Neural cell (in vitro differentiated cells): ENCODE results near the gene CPEB4. TPM values are rescaled to one million over a fixed set of nuclear protein-coding genes. Genes with fewer than 3 reads are reported as not detected.

Experiments
- H2AFZ ChIP-seq: fragments of 200-600, 300-800 bp; sonication (generic), shearing (Covaris generic); 2 replicates; pipeline ENCODE4 v1.6.0; 2014; ENCODE audit warnings: low read depth, mild to moderate bottlenecking, antibody characterized with exemption, low read length, moderate library complexity
- H3F3A ChIP-seq: fragments of 200-600 bp; shearing (Covaris generic); 2 replicates; pipeline ENCODE4 v1.6.1; 2016; ENCODE audit warnings: mild to moderate bottlenecking, moderate library complexity, mixed read lengths, antibody characterized with exemption, low read length; ENCODE audit not compliant: insufficient read depth, poor library complexity, severe bottlenecking
- H3K27ac ChIP-seq: fragments of 200-600, 300-800 bp; sonication (generic), shearing (Covaris generic); 2 replicates; pipeline ENCODE4 v1.5.1; 2014; ENCODE audit warnings: mild to moderate bottlenecking, low read length, moderate library complexity
- H3K27me3 ChIP-seq: fragments of 300-800, 200-600 bp; sonication (generic), shearing (Covaris generic); 2 replicates; pipeline ENCODE4 v1.6.0; 2014; ENCODE audit warnings: mild to moderate bottlenecking, low read depth, low read length, moderate library complexity; ENCODE audit not compliant: insufficient read depth
- H3K36me3 ChIP-seq: fragments of 300-800, 200-600 bp; sonication (generic), shearing (Covaris generic); 2 replicates; pipeline ENCODE4 v1.5.1; 2014; ENCODE audit warnings: mild to moderate bottlenecking, antibody characterized with exemption, low read length, moderate library complexity; ENCODE audit not compliant: insufficient read depth
- H3K4me2 ChIP-seq: fragments of 300-800, 200-600 bp; sonication (generic), shearing (Covaris generic); 2 replicates; pipeline ENCODE4 v1.6.0; 2014; ENCODE audit warnings: mild to moderate bottlenecking, low read length
- H3K4me3 ChIP-seq: fragments of 300-800, 200-600 bp; sonication (generic), shearing (Covaris generic); 2 replicates; pipeline ENCODE4 v1.5.1; 2014; ENCODE audit warnings: mild to moderate bottlenecking, low read length, moderate library complexity
- H3K79me2 ChIP-seq: fragments of 200-600 bp; shearing (Covaris generic); replicated peaks from 2 replicates; pipeline ENCODE4 v1.6.0; 2014; ENCODE audit warnings: mild to moderate bottlenecking, low read length, moderate library complexity; ENCODE audit not compliant: insufficient read depth
- H3K9ac ChIP-seq: fragments of 300-800, 200-600 bp; sonication (generic), shearing (Covaris generic); 2 replicates; pipeline ENCODE4 v1.6.1; 2016; ENCODE audit warnings: mild to moderate bottlenecking, low read length, mixed read lengths
- H3K9me2 ChIP-seq: fragments of 200-600 bp; shearing (Covaris generic); 2 replicates; pipeline ENCODE4 v1.6.1; 2016; ENCODE audit warnings: mild to moderate bottlenecking, low read length, mixed read lengths; ENCODE audit not compliant: insufficient read depth
- H3K9me3 ChIP-seq: fragments of 200-600, 300-800 bp; sonication (generic), shearing (Covaris generic); 2 replicates; pipeline ENCODE4 v1.6.1; 2016; ENCODE audit warnings: mild to moderate bottlenecking, mixed run types, low read length, moderate library complexity, mixed read lengths
- H4K20me1 ChIP-seq: fragments of 200-600 bp; shearing (Covaris generic); 2 replicates; pipeline ENCODE4 v1.6.1; 2016; ENCODE audit warnings: mild to moderate bottlenecking, mixed run types; ENCODE audit not compliant: insufficient read depth
- EP300 ChIP-seq: fragments of 450-650 bp; conservative IDR thresholded peaks from 2 replicates; pipeline ENCODE4 v1.6.1; 2014; ENCODE audit warnings: antibody characterized with exemption, mild to moderate bottlenecking, moderate library complexity; ENCODE audit not compliant: poor library complexity, severe bottlenecking
- EZH2 ChIP-seq: fragments of 200-600, 300-800 bp; shearing (Covaris generic), sonication (generic); IDR thresholded peaks from 2 replicates; pipeline ENCODE4 v1.6.1; 2014; ENCODE audit warnings: antibody characterized with exemption, low read length, borderline replicate concordance, mild to moderate bottlenecking; ENCODE audit not compliant: insufficient read depth, poor library complexity, severe bottlenecking
- MXI1 ChIP-seq: fragments of 450-650 bp; conservative IDR thresholded peaks from 2 replicates; pipeline ENCODE4 v1.6.1; 2014; ENCODE audit warnings: antibody characterized with exemption, mild to moderate bottlenecking; ENCODE audit not compliant: poor library complexity, severe bottlenecking
- POLR2AphosphoS5 ChIP-seq: IDR thresholded peaks from 2 replicates; pipeline ENCODE4 v1.6.1; 2012
- RAD21 ChIP-seq: fragments of 450-650 bp; conservative IDR thresholded peaks from 2 replicates; pipeline ENCODE4 v1.6.1; 2014; ENCODE audit warnings: antibody characterized with exemption, mild to moderate bottlenecking, moderate library complexity
- SMC3 ChIP-seq: fragments of 450-650 bp; conservative IDR thresholded peaks from 2 replicates; pipeline ENCODE4 v1.6.1; 2014; ENCODE audit warnings: antibody characterized with exemption, mild to moderate bottlenecking, moderate library complexity; ENCODE audit not compliant: poor library complexity
- TAF1 ChIP-seq: IDR thresholded peaks from 2 replicates; pipeline ENCODE4 v1.6.1; 2012; ENCODE audit warnings: low read depth
- polyA plus RNA-seq: library from polyadenylated mRNA; depleted of rRNA; stranded (reverse); fragments of >200 nt; gene quantifications from 2 replicates; pipeline ENCODE4 v1.2.3, GENCODE V29; 2014
- TF ChIP-seq, protein P1 (sequence below): fragments of 450-650 bp; IDR thresholded peaks from 2 replicates; pipeline ENCODE4 v1.5.1; 2014; ENCODE audit warnings: antibody characterized with exemption, mild to moderate bottlenecking, moderate library complexity; ENCODE audit not compliant: poor library complexity, severe bottlenecking
- TF ChIP-seq, protein P2 (sequence below): IDR thresholded peaks from 2 replicates; pipeline ENCODE4 v1.6.1; 2012; ENCODE audit warnings: borderline replicate concordance

Gene CPEB4
- polyA plus RNA-seq, 1 donor from 2014 or later, result 42.2 TPM

DNA sequence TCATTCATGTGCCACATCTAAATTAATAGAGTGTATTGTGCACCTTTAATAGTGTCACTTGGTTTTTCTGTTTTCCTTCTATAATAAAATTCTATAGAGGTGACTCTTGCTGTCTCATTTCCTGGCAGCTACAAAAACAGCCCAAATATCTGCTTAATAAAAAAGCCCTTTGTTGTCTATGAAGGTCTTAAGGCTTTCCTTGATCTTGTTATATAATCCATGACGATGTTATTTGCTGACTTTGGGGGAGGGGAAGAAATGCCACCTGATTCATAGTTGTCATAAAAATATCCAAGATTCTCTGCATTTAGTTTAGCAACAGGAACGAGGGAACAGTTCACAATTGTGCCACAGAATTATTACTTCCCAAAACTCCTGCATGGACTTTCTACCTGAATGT is 31.3 kb downstream of the CPEB4 start:
- H3F3A ChIP-seq, result no peaks in the 10 kb centered on the region
- H4K20me1 ChIP-seq, result no peaks in the 10 kb centered on the region
- H3K4me3 ChIP-seq, result peak overlapping the region; percentile 65
- no peak overlapping the region for H2AFZ ChIP-seq
- no peak for TF ChIP-seq MXI1
- no peak for TF ChIP-seq EP300
- TF ChIP-seq, protein P1, sequence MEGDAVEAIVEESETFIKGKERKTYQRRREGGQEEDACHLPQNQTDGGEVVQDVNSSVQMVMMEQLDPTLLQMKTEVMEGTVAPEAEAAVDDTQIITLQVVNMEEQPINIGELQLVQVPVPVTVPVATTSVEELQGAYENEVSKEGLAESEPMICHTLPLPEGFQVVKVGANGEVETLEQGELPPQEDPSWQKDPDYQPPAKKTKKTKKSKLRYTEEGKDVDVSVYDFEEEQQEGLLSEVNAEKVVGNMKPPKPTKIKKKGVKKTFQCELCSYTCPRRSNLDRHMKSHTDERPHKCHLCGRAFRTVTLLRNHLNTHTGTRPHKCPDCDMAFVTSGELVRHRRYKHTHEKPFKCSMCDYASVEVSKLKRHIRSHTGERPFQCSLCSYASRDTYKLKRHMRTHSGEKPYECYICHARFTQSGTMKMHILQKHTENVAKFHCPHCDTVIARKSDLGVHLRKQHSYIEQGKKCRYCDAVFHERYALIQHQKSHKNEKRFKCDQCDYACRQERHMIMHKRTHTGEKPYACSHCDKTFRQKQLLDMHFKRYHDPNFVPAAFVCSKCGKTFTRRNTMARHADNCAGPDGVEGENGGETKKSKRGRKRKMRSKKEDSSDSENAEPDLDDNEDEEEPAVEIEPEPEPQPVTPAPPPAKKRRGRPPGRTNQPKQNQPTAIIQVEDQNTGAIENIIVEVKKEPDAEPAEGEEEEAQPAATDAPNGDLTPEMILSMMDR, result no peak
- no peak for TF ChIP-seq EZH2
- TF ChIP-seq SMC3, result no peak
- TF ChIP-seq TAF1, result no peak
- TF ChIP-seq, protein P2, sequence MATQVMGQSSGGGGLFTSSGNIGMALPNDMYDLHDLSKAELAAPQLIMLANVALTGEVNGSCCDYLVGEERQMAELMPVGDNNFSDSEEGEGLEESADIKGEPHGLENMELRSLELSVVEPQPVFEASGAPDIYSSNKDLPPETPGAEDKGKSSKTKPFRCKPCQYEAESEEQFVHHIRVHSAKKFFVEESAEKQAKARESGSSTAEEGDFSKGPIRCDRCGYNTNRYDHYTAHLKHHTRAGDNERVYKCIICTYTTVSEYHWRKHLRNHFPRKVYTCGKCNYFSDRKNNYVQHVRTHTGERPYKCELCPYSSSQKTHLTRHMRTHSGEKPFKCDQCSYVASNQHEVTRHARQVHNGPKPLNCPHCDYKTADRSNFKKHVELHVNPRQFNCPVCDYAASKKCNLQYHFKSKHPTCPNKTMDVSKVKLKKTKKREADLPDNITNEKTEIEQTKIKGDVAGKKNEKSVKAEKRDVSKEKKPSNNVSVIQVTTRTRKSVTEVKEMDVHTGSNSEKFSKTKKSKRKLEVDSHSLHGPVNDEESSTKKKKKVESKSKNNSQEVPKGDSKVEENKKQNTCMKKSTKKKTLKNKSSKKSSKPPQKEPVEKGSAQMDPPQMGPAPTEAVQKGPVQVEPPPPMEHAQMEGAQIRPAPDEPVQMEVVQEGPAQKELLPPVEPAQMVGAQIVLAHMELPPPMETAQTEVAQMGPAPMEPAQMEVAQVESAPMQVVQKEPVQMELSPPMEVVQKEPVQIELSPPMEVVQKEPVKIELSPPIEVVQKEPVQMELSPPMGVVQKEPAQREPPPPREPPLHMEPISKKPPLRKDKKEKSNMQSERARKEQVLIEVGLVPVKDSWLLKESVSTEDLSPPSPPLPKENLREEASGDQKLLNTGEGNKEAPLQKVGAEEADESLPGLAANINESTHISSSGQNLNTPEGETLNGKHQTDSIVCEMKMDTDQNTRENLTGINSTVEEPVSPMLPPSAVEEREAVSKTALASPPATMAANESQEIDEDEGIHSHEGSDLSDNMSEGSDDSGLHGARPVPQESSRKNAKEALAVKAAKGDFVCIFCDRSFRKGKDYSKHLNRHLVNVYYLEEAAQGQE, result no peak
- TF ChIP-seq POLR2AphosphoS5, result no peak
- TF ChIP-seq RAD21, result no peak
- no peaks in the 10 kb centered on the region for H3K36me3 ChIP-seq
- peaks cover 23% of the 10 kb centered on the region for H3K79me2 ChIP-seq
- no peaks in the 10 kb centered on the region for H3K27me3 ChIP-seq
- peak overlapping the region; percentile 80 for H3K27ac ChIP-seq
- no peaks in the 10 kb centered on the region for H3K9me3 ChIP-seq
- H3K9me2 ChIP-seq, result no peaks in the 10 kb centered on the region
- H3K4me2 ChIP-seq, result peak overlapping the region; percentile 60
- no peak overlapping the region for H3K9ac ChIP-seq

DNA sequence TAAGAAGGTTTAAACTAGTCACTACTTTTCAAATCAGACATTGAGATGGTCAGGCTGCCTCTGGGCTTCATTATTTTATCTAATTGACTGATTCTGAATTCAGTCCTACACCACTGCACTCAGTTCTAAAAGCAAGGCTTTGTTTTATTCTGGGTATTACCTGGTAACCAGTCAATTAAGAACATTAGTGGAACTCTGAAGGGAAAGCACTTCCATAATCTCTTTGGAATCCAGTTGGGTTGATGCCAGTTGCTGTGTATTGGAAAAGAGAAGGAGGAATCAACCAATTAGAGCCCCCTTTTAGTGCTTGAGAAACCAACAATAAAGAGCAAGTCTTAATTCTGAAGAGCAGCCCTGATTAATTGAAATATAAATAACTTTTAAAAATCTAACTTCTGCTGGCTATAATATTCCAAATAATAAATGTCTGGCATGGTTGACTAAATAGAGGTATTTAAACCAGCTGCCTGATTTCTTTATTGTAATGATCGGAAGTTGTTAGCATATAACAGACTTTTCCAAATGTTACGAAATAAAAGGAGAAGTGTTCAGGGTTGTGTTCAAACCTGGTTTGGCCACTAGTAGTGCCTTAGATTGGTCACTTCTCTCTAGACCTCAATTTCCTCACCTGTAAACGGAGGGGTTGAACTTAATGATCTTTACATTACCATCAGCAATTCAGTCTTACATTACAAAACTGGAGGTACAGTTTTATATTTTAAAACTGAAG is 32.0 kb downstream of the CPEB4 start:
- no peaks in the 10 kb centered on the region for H3K27me3 ChIP-seq
- H3K9me3 ChIP-seq, result no peaks in the 10 kb centered on the region
- H2AFZ ChIP-seq, result no peak overlapping the region
- TF ChIP-seq, protein P2, result no peak
- TF ChIP-seq, protein P1, result no peak
- TF ChIP-seq TAF1 (no peak), SMC3 (no peak), MXI1 (no peak), EP300 (no peak), RAD21 (no peak), POLR2AphosphoS5 (no peak), EZH2 (no peak)
- peaks cover 23% of the 10 kb centered on the region for H3K79me2 ChIP-seq
- no peak overlapping the region for H3K9ac ChIP-seq
- no peaks in the 10 kb centered on the region for H3K36me3 ChIP-seq
- no peaks in the 10 kb centered on the region for H3K9me2 ChIP-seq
- no peak overlapping the region for H3K27ac ChIP-seq
- H4K20me1 ChIP-seq, result no peaks in the 10 kb centered on the region
- peak overlapping the region; percentile 65 for H3K4me3 ChIP-seq
- no peak overlapping the region for H3K4me2 ChIP-seq
- no peaks in the 10 kb centered on the region for H3F3A ChIP-seq
